Measurements from ENCODE around the gene RRP1B.
"Not testable (repeated sequence)": the region's sequence is repeated elsewhere in the genome, so short reads cannot be mapped to it uniquely, and the experiment has no call there.

Gene RRP1B

DNA sequence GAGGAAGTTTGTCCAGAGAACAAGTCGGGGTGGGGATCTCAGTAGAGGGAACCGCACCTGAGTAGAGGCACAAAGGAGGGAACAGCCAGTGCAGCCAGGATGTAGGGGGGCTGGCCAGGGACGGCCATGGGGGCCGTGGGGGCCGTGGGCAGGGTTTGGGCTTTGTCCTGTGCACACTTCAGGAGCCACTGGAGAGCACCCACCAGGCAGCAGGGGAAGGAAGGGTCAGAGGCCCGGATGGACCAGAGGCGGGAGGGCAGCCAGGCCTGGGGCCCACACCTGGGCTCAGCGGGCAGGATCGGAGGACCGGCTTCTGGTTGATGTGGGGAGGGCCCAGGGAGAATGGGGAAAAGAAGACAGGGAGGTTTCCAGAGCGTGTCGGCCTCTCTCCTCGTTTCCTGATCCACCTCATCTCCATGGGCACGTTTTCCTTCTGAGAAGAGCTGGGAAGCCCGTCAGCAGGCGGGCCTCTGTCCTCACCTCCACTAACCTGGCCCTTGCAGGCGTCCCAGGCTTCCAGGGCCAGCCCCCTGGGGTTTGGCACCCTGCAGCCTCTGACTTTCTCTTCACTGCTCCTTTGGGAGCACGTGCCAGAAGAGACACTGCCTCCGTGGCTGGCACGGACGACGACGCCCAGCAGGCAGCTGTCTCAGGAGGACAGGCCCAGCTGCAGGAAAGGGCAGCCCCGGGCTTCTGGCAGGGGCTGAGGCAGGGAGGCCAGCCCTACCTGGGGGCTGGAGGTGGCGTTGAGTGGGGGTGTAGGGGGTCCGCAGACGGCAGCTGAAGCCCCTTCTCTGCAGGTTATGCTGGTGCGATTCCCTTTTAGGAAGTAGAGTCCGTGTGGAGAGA, 42.8 kb downstream of the RRP1B start:
- no peak for DNase-seq

DNA sequence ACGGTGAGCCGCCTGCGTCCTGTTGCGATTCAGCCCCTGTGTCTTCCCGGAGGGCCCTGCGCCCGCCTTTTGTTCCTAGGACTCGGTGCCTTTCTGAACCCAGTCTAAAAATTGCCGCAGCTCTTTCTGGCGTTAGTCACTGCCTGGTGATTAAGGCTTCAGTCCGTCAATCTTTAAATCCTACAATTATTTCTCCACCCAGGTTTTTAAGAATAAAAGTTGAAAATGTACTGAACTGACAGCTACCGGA, 43.4 kb downstream of the RRP1B start:
- no peak for DNase-seq

DNA sequence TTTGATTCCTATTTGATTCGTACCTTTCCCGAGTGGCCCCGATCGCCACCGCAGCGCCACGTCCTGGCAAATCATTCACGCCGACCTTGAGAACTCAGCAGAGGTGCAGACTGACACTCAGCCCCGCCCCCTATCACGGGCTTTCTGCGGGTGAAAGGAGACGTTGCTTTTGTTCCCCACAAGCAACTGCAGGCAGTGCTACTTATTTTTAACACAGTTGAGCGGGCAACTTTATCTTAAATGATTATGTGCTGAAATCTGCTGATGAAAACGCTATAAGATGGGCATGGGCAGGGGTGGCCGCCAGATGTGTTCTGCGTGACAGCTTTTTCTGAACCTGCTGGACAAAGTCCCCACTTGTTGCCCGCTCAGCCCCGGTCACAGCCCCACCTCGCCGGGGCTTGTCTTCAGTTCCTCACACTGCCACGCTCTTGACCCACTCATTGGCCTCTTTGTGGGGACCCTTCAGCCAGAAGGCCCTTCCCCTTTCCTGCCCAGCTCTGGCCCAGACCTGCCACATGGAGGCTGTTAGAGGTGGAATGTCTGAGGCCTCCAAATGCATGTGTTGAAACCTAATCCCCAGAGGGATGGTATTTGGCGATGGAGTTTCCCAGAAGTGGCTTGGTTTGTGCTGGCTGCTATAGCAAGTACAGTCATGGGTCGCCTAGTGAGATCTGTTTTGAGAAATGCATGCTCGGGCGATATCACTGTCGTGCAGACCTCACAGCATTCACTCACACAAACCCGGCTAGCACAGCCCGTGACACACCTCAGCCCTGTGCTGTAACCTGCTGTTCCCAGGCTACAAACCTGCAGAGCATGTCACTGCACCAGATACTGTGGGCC, 43.9 kb downstream of the RRP1B start:
- no peak for DNase-seq

DNA sequence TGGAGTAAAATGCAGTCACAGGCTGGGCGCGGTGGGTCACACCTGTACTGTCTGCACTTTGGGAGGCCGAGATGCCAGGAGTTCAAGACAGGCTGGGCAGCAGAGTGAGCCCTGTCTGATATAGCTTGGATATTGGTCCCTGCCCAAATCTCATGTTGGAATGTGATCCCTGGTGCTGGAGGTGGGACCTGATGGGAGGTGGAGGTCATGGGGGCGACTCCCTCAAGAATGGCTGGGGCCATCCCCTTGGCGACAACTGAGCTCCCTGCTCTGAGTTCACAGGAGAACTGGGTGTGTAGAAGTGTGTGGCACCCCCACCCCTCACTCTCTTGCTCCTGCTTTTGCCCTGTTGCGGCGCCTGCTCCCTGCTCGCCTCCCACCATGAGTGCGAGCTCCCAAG, 48.1 kb downstream of the RRP1B start:
- DNase-seq: no peak

DNA sequence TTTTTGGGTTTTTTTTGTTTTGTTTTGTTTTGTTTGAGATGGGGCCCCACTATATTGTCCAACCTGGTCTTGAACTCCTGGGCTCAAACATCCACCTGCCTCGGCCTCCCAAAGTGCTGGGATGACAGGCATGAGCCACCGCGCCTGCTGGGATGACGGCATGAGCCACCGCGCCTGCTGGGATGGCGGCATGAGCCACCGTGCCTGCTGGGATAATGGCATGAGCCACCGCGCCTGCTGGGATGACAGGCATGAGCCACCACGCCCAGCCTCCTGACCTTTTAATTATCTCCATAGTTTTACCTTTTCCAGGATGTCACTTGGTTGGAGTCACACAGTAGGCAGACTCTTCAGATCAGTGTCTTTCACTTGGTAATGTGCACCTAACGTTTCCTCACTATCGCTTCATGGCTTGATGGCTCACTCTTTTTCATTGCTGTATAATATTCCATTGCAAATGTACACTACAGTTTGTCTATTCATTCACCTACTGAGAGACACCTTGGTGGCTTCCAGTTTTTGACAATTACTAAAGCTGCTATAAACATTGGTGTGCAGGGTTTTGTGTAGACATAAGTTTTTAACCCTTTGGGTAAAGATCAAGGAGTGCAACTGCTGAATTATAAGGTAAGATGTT, 49.5 kb downstream of the RRP1B start:
- no peak for DNase-seq

DNA sequence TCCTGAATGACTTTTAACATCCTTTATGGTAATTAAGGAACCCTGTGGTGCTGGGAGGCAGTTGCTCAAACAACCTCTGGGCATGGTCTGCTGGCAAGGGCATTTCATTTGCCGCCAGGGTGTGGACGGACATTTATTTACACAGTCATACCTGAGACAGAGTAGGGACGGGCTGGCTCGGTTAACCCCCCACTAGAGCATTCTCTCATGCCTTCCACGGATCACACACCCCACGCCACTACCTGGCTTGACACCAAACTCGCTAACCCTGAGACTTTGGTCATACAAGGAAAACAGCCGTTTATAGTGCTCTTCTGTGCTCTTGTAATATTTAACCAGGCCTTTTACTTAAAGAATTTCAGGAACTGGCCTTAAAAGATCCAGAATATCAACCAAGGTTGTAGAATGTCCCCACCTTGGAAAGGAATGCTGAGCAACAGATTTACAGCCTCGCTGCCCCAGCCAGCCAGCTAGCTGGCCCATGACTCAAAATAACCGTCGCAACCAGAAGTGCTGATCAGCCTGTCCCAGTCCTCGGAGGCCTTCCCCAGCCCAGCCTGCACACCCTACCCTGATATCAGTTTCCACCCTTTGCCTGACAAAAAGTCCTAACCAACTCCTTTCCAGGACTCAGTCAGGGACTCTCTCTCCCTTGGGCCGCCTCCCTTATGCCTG, 53.0 kb downstream of the RRP1B start:
- no peak for DNase-seq

DNA sequence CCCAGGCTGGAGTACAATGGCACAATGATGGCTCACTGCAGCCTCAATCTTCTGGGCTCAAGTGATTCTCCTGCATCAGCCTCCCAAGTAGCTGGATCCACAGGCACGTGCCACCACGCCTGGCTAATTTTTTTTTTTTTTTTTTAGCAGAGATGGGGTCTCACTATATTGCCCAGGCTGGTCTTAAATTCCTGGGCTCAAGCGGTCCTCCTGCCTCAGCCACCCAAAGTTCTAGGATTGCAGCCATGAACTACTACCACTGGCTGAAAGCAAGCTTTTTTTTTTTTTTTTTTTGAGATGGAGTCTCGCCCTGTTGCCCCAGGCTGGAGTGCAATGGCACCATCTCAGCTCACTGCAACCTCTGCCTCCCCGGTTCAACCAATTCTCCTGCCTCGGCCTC, 53.8 kb downstream of the RRP1B start:
- DNase-seq: not testable (repeated sequence)

DNA sequence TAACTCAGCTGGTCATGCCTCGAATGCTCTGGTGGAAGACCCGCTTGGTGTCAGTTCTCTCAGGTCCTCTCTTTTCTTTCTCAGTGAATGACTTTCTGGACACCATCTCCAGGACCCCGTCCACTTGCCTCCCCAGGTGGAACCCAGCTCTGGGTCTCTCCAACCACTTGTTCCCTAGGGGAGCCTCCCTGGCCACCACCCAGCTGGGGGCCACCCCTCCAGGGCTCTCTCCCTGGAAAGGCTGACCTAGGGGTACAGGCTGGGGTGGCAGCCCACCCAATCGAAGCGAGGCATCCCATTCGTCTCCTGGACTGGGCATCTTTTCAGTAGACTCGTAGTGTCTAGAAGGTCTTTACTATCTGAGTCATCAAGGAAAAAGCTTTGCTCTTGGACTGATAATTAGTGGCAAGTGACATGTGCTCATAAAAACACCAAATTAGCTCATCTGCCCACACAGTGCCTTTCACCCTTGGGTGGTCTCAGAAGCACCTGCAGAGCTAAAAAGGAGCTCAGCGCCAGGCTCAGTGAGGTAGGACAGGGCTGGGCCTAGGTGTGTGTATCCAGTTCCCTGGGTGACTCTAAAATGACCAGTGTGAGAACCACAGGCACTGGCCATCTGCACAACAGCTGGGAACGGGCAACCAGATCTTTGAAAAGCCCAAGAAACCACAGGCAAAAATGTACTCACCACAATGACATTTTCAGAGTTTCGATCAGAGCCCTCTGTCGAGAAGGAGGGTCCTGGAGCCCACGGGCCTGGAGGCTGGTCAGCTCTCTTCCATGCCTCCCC, 57.2 kb downstream of the RRP1B start:
- DNase-seq: no peak

DNA sequence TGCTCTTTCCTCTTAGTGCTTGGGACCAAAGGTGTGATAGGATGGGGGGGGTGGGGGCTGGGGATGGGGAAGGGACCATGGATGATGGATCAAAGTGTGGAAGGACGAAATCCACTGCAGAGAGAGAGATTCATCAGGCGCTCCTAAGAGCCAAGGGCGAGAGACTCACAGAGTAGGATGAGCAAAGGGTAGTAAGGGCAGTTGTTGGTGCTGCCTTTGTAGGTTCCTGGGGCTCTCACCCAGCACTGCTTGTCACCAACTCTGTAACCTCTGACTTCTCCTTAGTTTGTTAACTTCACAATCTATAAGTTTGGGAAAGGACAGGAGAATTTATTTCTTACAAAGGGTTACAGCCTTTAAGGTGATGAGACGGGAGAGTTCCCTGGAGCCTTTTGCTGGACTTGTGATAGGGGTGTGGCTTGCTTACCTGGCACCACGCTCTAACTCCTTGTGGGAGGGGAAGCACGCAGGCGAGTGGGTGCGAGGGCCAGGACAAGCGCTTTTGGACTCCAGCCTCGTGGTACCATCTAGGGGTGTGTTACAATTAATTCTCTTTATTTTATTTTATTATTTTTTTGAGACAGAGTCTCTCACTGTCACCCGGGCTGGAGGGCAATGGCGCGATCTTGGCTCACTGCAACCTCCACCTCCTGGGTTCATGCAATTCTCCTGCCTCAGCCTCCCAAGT, 58.0 kb downstream of the RRP1B start:
- DNase-seq: no peak

DNA sequence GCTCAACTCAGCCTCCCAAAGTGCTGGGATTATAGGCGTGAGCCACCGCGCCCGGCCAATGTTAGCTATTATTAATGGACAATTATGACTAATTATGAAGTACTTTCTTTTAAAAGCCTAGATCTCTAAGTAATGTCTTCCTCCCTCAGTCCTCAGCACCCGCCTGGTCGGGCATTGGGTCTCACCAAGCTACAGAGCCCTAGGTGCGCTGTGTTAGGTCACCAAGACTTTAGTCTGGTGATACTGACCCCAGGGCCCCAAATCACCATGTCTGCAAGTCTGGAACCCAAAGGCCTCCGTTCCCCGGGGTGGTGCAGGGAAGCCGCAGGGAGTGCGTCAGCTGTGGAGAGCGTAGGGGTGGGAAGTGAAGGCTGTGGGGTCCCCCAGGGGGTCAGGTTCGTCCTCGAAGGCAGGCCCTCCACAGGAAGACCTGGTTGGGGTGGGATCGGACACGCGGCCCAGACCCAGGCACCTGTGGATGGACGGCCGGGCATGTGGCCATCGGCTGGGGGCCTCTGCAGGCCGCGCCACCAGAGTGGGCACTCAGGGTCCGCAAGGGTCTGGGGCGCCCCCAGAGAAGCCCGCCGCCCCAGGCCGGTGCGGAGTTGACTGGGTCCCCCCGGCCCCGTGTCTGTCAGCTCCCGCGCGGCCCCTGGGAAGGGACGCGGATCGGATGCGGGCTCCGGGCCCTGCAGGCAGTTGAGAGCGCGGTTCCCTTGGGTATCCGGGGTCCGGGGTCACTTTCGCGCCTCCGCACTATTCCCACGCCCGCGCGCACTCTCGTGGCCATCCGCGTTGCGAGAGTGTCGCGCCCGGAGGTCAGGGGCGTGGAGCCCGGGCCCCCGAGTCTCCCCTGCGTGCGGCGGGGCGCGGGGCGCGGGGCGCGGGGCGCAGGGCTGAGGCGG, 58.9 kb downstream of the RRP1B start:
- DNase-seq: no peak

DNA sequence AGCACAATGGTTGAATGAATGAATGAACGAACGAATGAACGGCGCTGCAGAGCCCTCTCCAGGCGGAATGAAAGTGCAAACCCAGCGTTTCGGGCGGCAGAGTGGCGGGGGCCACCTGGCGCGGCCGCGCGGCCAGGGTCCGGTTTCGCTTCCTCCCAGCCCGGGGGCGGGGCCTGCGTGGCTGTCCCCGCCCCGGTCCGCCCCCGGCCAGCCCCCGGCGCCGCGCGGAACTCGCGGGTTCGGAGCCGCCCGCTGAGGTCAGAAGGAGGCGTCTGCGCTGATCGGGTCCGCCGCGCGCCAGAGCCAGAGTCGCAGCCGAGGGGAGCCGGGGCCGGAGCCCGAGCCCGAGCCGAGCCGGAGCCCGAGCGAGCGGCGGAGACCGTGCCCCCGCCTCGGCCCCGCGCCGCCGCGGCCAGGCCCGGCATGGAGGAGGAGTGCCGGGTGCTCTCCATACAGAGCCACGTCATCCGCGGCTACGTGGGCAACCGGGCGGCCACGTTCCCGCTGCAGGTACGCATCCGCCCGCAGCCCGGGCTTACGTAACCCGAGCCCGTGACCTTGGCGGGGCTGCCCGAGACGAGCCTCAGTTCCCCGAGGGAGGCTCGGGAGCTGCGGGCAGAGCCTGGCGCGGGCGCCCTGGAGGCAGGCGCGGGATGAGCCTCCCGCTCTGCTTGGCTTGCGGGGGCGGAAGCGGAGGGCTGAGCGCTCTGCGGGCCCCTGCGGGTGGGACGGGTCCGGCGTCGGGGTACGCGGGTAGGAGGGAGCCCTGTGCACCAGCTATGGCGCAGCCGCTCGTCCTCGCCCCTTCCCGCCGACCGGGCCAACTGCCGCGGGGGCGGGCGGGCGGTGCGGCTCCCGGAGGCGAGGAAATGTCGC, 59.8 kb downstream of the RRP1B start, which contains the start of gene PDXK:
PDXK (plus strand) TSS at position 258 of the 876 bp plus-strand sequence; CDS start at position 424, 166 bp downstream.
- peak; percentile 91 for DNase-seq

DNA sequence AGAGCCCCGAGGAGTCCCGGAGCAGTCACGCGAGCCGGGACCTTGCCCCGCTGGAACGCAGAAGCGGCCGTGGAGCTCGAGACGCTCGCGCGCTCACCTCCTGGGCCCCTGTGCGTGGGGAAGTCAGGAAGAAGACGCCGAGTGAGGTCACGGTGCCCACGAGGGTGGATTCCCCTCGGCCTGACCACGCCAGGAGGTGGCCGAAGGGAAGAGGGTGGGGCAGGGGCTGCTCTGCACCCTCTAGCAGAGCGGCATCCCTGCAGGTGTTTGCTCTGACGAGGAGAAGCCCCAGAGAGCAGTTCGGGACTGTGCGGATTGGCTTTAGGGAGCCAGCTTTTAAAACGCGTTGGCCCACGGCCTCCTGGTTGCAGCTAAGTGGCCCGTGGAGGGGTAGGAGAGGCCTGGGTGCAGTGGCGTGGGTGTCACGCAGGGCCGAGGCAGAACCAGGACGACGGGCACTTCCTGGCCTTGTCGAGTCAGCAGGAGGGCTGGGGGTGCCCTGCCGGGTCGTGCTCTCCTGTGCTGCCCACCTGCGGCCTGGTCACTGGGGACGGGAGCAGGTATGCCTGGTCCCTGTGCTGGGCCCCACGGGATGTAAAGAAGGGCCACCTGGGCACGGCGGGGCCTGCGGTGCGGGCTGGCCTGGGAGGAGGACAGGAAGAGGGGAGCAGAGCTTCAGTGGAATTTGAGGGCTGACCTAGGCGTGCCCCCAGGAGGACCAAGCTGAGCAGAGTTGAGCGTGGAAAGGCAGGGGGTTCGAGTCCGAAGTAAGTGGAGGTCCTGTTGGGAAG, 60.6 kb downstream of the RRP1B start:
- no peak for DNase-seq

DNA sequence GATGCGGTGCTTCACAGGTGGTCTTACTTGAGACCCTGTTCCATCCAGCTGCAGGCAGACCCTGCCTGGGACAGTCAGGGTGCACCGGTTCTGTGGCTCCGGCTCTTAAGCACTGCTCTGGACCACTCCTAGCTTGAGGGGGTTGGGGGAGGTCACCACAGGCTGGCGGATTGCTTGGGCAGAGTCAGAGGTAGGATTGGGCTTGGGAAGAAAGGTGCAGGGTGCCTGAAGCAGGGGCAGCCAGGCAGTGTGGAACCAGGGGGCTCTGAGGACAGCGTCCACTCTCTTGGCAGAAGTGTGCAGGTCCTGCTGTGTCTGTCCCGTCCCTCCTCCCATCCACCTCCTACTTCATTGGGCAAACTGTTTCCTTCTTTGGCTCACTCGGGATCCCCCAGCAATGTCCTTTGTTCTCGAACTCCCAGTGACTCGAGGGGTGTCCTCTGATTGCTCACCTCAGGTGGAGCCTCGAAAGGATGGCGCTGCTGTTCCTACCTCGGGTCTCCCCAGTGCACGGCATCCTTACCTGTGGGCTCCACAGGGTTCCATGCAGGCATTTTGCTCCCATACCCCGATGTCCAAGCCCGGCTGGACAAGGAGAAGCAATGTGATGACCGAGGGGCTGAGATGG, 61.3 kb downstream of the RRP1B start:
- DNase-seq: no peak

DNA sequence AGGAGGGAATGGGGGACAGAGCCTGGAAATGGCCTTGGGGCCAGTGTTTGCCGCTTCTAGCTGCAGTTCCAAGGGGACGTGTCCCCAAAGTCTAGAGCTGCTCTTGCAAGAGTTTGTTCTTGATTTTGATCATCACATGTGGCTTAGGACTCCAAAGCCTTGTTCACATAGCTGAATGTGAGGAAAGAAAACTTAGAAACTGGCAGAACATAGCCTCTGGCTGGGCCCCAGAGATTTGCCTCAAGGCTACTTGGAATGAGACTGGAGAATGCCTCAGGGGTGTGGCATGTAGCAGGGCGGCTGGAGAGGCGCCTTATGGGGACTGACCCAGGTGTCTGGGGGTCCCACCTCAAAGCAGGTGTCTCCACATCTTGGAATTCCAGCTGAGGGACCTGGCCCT, 61.8 kb downstream of the RRP1B start:
- DNase-seq: no peak

DNA sequence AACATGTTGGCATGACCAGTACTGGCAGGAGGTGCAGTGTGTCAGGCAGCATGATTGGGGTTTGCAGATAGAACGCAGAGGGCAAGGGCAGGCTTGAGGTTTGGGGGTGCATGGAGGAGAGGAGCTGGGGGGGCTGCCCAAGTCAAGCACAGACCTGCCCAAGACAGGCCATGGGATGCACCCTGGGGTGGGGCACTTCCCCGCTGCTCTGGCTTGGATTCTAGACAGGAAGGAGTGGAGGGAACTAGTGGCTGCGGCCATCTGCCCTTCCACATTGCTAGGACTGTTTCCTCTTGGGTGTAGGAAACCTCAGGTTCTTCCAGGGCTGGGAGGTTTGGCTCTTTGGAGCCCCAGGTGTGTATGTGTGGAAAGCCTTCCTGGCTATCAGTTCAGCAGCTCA, 62.6 kb downstream of the RRP1B start:
- DNase-seq: no peak

DNA sequence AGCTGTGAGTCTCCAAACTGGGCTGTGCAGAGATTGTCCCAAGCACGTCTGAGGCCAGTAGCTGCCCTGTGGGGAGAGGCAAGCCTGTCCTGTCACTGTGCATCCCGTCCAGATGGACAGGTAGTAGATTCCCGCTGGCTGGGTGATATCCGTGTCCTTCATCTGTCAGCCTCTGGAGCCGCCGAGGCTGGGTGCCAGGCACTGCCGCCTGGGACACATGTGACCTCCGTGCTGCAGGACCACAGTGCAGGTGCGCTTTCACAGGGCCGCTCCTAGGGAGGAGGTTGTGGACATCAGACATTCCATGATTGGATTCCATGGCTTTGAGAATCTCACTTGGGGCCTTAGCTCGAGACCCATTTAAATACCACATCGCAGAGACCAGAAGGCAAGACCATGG, 64.3 kb downstream of the RRP1B start:
- no peak for DNase-seq

DNA sequence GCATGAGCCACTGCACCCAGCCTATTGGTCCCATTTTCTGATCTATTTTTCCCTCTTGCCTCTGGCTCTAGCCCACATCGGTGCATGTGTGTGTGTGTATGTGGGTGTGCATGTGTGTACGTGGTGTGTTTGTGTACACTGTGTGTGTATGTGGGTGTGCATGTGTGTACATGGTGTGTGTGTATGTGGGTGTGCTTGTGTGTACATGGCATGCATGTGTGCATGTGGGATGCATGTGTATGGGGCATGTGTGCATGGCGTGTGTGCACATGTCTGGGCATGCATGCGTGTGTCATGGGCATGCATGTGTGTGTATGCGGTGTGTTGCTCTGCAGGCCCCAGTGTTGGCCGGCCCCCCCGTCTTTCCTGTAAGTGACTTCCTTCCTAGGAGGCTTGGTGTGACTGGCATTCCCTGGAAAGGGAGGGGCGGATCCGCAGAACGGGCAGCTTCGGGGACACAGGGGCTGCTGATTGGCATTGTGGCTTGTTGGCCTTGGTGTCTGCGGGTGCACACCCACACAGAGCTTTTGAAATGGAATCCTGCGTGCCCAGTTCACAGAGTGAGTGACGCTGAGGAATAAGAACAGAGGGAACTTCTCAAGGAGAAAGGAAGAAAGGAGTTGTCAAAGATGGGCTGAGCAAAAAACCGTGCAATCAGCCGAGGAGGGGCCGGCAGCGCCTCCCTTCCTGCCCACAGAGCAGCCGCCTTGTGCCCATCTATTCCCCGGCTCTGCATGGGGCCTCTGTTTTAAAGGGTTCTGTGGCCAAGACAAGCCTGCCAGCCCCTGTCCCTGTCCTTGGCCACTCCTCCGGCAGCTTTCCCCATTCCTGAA, 67.5 kb downstream of the RRP1B start:
- DNase-seq: no peak

Data from activated effector memory CD4-positive, alpha-beta T cell treated with anti-CD3 and anti-CD28 coated beads, Interleukin-2, amount 50 U/mL, for 16 hours (primary cell).